GM12892 (cell line): Measurements from ENCODE around the gene GRID1.
A peak's percentile ranks its signal among the peaks of the same experiment; 100 is the strongest.

ENCODE experiments used
- DNase-seq: peaks from one replicate; pipeline ENCODE4 v3.0.0; 2011; ENCODE audit not compliant: insufficient read length
- FAIRE-seq: peaks from 2 replicates; lab custom pipeline; 2011; peaks lifted over from hg19 to GRCh38; lab: Jason Lieb, UNC
- POLR2A ChIP-seq: IDR thresholded peaks from 2 replicates; pipeline ENCODE4 v1.6.1; 2011; ENCODE audit warnings: low read depth, low read length, control low read depth
- POLR2AphosphoS5 ChIP-seq: IDR thresholded peaks from 2 replicates; pipeline ENCODE4 v1.6.1; 2011; ENCODE audit warnings: low read depth, low read length, control low read depth
- TAF1 ChIP-seq: IDR thresholded peaks from 2 replicates; pipeline ENCODE4 v1.6.1; 2011; ENCODE audit warnings: low read depth, mild to moderate bottlenecking, control low read depth, low read length, borderline replicate concordance

GRID1 gene

DNA sequence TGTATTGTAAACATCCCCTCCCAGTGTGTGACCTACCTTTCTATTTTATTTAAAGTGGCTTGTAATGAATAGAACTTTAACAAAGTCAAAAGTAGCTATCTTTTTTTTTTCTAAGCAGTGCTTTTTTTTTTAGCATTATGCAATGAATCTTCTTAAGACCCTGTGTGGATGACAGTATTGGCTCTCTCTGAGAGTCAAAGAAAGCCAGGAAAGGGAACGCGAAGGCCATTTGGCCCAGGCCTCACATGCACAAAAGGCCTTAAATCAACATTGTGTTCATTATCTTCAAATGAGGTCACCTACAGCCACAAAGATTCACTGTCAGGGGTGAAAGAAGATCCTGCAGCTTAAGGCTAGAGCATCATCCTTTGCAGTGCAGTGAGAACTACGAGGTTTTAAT is 721.5 kb downstream of the GRID1 start:
- FAIRE-seq (no peak), DNase-seq (no peak)
- TF ChIP-seq POLR2A (no peak), POLR2AphosphoS5 (no peak), TAF1 (no peak)

DNA sequence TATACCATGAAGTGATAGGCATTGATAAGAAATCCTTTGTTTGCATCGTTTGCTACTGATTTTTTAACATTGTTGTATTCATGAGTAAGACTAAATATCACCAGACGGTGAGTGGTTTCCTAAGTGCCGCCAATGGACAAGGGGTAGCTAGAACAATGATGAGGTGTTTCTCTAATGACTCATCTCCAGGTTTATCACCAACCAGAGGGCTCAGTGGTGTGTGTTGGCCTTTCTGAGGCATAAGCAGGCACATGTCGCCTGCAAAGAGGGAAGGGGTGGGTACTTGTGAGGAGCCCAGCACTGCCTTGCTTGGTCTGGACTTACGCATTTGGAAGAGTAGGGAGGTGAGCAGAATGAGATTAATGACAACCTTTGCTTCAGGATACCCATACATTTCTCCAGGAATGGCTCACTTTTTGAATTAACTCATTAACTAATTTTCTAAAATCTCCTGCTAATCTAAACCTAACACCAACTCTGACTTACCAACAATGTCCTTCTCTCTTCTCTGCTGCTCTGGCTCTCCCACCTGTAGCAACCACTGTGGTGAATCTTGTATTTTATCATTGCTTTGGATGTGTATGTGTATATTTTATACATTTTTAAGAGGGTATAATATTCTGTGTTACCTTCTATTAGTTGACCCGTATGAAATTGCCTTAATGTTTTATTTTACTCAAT is 722.6 kb downstream of the GRID1 start:
- no peak for FAIRE-seq
- TF ChIP-seq POLR2A: no peak
- no peak for TF ChIP-seq TAF1
- TF ChIP-seq POLR2AphosphoS5: no peak
- no peak for DNase-seq

DNA sequence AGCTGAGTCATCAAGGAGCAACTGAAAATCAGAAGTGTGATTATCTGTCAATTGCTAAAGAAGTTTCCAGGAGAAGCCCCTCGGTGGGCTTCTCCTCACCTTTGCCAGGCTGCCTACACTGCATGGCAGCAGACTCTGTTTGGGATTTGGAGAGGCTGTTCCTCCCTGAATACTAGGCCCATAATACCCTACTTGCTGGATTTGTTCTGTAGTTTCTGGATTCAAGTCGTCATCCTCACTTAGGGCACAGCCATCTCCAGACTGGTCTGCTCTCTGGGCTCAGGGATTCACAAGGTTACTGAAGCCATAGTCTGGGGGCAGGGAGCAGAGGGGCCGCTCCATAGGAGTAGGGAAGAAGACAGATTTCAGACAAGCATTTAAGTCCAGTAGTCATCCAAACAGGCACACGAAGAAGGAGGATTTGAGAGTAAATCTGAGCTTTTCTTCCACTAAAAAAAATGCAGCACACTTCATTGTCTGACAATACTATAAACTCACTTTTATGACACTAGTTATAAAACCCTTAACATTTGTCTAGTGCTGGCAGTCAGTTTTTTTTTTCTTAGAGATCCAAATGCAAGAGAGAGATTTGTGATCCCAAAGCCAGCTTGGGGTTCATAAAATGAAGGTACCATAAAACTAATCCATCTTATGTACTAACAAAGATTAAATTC is 723.3 kb downstream of the GRID1 start:
- no peak for TF ChIP-seq TAF1
- TF ChIP-seq POLR2A: no peak
- no peak for TF ChIP-seq POLR2AphosphoS5
- no peak for FAIRE-seq

DNA sequence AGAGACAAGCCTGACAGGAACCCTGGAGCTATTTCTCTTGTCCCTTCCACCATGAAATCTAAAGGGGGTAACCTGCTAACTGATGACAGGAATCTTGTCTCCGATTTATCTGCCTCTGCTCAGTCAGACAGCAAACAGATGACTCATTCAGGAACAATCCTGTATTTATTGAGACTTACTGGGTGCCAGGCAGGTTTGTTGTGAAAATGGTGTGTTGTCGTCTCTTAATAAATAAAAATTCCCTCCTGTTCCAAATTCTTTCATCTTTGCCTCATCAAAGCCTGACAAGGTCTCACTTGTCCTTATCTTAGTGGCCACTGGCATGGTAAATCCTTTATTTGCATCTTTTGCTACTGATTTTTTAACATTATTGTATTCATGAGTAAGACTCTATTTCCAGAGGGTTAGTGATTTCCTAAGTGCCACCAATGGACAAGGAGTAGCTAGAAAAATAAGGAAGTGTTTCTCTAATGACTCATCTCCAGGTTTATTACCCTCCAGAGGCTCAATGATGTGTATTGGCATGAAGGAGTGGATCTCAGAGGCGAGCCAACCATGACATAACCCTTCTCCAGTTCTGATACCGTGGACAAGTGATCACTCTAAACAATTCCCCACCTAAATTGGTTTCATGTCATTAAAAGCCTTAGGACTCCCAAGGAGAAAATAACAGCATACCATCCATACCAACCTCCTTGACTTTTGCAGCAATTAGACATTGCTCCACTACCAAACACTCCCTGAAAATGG is 724.0 kb downstream of the GRID1 start:
- FAIRE-seq: no peak
- no peak for TF ChIP-seq POLR2AphosphoS5
- TF ChIP-seq POLR2A: no peak
- no peak for TF ChIP-seq TAF1
- DNase-seq: no peak

More for the DNA sequence above, 723.3 kb downstream of the GRID1 start:
- DNase-seq: no peak

DNA sequence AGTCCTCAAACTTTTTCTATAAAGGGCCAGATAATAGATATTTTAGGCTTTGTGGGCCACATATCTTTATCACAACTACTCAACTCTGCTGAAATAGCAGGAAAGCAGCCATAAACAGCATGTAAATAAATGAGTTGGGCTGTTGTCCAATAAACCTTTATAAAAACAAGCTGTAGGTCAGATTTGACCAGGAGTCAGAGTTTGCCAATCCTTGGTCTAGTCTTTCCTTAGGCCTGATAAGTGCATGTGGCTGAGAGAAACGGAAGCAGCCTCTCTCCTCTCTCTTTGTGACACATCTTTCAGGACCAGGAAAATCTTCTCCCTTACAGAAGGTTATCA is 724.5 kb downstream of the GRID1 start:
- DNase-seq: no peak
- no peak for FAIRE-seq
- TF ChIP-seq TAF1 (no peak), POLR2AphosphoS5 (no peak), POLR2A (no peak)

DNA sequence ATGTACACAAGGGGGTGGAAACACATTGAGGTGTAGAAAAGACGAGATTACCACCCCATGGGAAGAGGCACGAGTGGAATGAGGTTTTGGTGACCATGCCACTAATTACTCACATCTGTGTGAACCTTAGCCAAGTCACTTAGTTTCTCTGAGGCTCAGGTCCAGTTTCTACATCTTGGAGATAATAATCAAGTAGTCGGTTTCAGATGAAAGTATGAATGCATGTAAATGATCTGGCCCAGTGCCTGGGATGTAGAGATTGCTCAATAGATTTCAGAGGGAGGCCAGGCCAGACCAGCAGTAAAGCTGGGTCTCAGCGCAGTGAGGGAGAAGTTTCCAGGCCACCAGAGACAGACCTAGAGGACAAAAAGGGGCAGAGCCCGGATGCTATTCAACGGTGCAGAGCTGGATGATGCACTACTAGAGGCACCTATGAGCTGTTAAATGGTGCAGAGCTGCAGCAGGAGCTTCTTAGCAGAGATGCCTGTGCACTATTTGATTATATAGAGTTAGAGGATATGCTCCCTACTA is 725.1 kb downstream of the GRID1 start:
- DNase-seq (no peak), FAIRE-seq (peak; percentile 73)
- TF ChIP-seq POLR2AphosphoS5 (no peak), POLR2A (no peak), TAF1 (no peak)

DNA sequence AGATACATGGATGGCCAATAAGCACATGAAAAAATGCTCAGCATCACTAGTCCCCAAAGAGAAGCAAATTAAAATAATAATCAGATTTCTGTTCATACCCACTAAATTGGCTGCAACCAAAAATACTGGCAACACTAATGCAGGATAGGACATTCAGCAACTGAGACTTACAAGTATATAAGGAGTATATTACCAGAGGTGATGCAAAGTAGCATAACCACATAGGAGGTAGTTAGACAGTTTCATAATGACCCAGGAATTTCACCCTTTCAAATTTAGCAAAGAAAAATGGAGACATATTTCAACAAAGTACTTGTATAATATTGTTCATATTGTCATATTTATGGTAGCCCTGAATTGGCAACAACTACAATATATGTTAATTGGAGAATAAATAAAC is 727.8 kb downstream of the GRID1 start:
- FAIRE-seq (peak; percentile 77), DNase-seq (no peak)
- TF ChIP-seq POLR2A (no peak), POLR2AphosphoS5 (no peak), TAF1 (no peak)

DNA sequence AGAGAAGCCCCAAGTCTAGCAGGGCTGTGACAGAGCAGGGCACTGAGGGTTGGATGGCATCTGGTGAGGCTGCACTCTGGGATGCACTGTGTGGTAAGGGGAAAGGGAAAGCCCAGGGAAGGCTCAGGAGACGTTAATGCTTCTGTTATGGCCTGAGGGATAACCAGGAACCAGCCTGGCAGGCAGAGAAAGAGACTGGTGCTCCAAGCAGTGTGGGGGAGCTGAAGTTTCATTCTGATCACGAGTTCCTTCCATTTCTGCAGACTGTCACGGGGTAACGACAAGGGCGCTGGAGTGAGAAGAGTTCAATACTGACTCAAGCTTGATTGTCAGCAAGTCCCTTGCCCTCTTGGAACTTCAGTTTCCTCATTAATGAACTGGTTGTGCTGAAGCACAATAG is 730.9 kb downstream of the GRID1 start:
- TF ChIP-seq POLR2A: no peak
- FAIRE-seq: peak; percentile 90

DNA sequence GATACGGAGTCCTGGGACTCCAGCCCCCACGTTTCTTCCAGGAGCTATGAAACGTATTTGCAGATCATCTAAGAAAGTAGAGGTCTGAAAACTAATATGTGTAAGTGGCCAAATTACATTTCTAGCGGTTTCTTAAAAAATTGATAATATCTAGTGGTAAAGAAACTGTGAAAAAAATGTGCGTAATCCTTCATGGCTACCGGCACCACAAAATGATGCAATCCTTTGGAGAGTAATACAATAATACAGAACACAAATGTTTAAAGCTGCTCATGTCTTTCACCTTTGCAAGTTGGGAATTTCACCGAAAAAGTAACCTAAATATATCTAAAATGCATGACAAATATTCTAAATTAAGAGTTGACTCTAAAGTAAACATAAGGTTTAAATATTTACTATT is 742.1 kb downstream of the GRID1 start:
- FAIRE-seq (no peak), DNase-seq (no peak)
- TF ChIP-seq TAF1 (no peak), POLR2AphosphoS5 (no peak), POLR2A (no peak)

More for the DNA sequence above, 730.9 kb downstream of the GRID1 start:
- no peak for DNase-seq

DNA sequence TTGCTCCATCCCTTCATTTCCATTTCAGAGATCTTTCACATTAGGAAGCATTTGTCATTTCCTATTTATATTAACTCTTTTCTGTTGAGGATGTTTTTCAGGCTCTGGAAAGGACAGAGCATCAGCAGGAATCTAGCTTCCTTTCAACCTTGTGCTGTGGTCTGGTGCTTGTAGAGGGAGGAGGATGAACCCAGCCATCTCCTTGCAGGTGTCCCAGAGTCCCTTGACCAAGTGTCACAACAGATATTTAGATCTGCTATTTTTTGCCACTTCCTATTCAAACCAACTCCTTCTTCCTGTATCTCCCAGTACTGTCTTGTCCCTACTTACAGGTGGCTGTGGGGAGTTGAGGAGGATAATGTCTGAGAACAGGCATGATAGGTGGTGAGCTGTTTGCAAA is 742.8 kb downstream of the GRID1 start:
- TF ChIP-seq TAF1 (no peak), POLR2AphosphoS5 (no peak), POLR2A (no peak)
- DNase-seq (no peak), FAIRE-seq (no peak)

DNA sequence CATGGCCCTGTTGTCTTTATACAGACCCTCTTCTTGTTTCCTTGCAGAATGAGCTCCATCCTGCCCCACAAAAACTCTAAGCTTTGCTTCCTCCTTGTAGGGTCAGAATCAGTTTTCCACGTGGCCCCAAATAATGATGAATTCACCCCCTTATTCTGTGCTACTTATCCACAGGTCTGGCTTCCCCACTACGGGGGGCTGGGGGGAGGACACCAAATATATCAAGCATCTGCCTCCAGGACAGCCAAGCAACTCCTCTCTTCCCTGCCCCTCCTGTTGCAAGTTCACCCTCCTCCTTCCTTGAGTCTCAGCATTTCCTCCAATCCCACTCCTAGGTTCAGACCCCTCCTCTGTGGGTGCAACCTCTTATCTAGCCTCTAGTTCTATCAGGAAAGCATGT is 743.3 kb downstream of the GRID1 start:
- DNase-seq (no peak), FAIRE-seq (no peak)
- TF ChIP-seq POLR2A (no peak), POLR2AphosphoS5 (no peak), TAF1 (no peak)

DNA sequence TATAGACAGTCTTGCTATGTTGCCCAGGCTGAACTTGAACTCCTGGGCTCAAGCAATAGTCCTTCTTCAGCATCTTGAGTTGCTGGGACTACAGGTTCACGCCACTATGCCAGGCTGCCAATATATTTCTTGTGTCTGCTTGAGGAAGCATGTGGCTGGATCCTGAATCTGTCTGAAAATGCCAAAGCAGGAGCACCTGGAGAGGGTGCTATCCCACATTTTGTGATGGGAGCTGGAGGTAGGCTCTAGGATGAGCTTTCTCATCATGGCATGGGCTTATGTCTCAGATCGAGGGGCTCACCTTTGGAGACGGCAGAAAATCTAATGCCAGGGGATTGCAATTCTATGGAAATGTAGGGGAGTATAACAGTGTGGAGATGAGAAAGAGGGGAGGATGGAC is 744.2 kb downstream of the GRID1 start:
- no peak for FAIRE-seq
- no peak for DNase-seq
- TF ChIP-seq POLR2AphosphoS5 (no peak), POLR2A (no peak), TAF1 (no peak)
